ENCODE measurements around the gene C13orf46. TPM values are rescaled to one million over a fixed set of nuclear protein-coding genes. Genes with fewer than 3 reads are reported as not detected.

The C13orf46 gene
- total and polyA plus RNA-seq, 2 donors (not counting 1 experiment from before 2014, with no cell fraction given) = 0.50 to 0.56 TPM

GRCh38 chr13:113926951-113927660 is 46.8 kb downstream of the C13orf46 start:
- H3K4me3 ChIP-seq (replicated peaks in 1 of 4; ENCODE audit: control extremely low read depth in 1 of 4, insufficient read depth in 1 of 4, low read depth in 3 of 4, low read length in 4 of 4) = no peak overlapping the region
- no peaks in the 10 kb centered on the region for H3K27me3 ChIP-seq (ENCODE audit: control insufficient read depth, insufficient read depth, low read length)
- no peaks in the 10 kb centered on the region for H4K20me1 ChIP-seq (ENCODE audit: control insufficient read depth, extremely low read depth, insufficient read depth, low read length)
- H3K79me2 ChIP-seq (ENCODE audit: control insufficient read depth, insufficient read depth, low read length) = no peaks in the 10 kb centered on the region
- H3K9me3 ChIP-seq (ENCODE audit: control insufficient read depth, insufficient read depth, low read depth, low read length) = no peaks in the 10 kb centered on the region
- H3K4me1 ChIP-seq (ENCODE audit: control insufficient read depth, extremely low read depth, insufficient read depth, low read length) = peaks cover 32% of the 10 kb centered on the region
- H2AFZ ChIP-seq (ENCODE audit: low read length) = no peak overlapping the region
- H3K4me2 ChIP-seq (ENCODE audit: extremely low read depth, insufficient read depth, low read length) = peak overlapping the region; percentile 61
- no peak for TF ChIP-seq EZH2 (IDR thresholded peaks at IDR 0.05; ENCODE audit: low read length, missing control alignments)
- H3K27ac ChIP-seq (ENCODE audit: insufficient read depth, low read length) = peak overlapping the region; percentile 89
- H3K9ac ChIP-seq (ENCODE audit: insufficient read depth, low read length) = peak overlapping the region; percentile 40
- DNase-seq (ENCODE audit: low read depth in 2 of 2) = no peak
- H3K36me3 ChIP-seq (ENCODE audit: control insufficient read depth, insufficient read depth, low read length) = no peaks in the 10 kb centered on the region

GRCh38 chr13:113926301-113926761 is 47.5 kb downstream of the C13orf46 start:
- H3K4me3 ChIP-seq (replicated peaks in 1 of 4; ENCODE audit: control extremely low read depth in 1 of 4, insufficient read depth in 1 of 4, low read depth in 3 of 4, low read length in 4 of 4) = no peak overlapping the region
- peaks cover 32% of the 10 kb centered on the region for H3K4me1 ChIP-seq (ENCODE audit: control insufficient read depth, extremely low read depth, insufficient read depth, low read length)
- TF ChIP-seq EZH2 (IDR thresholded peaks at IDR 0.05; ENCODE audit: low read length, missing control alignments) (no peak), CTCF (conservative IDR thresholded peaks at IDR 0.05 in 1 of 2, IDR thresholded peaks at IDR 0.05 in 1 of 2; ENCODE audit: low read depth in 1 of 2, low read length in 2 of 2) (no peak)
- no peaks in the 10 kb centered on the region for H3K27me3 ChIP-seq (ENCODE audit: control insufficient read depth, insufficient read depth, low read length)
- DNase-seq (ENCODE audit: low read depth in 2 of 2) = peak in 1 of 2 donors; percentile 88
- H3K9ac ChIP-seq (ENCODE audit: insufficient read depth, low read length) = no peak overlapping the region
- H3K9me3 ChIP-seq (ENCODE audit: control insufficient read depth, insufficient read depth, low read depth, low read length) = no peaks in the 10 kb centered on the region
- peak overlapping the region; percentile 89 for H3K27ac ChIP-seq (ENCODE audit: insufficient read depth, low read length)
- no peaks in the 10 kb centered on the region for H3K79me2 ChIP-seq (ENCODE audit: control insufficient read depth, insufficient read depth, low read length)
- H2AFZ ChIP-seq (ENCODE audit: low read length) = no peak overlapping the region
- H3K36me3 ChIP-seq (ENCODE audit: control insufficient read depth, insufficient read depth, low read length) = no peaks in the 10 kb centered on the region
- H3K4me2 ChIP-seq (ENCODE audit: extremely low read depth, insufficient read depth, low read length) = no peak overlapping the region
- H4K20me1 ChIP-seq (ENCODE audit: control insufficient read depth, extremely low read depth, insufficient read depth, low read length) = no peaks in the 10 kb centered on the region

- DNase-seq (ENCODE audit: low read depth in 2 of 2) = no peak
- Histone ChIP-seq H3K9ac (ENCODE audit: insufficient read depth, low read length) (no peak overlapping the region), H3K9me3 (ENCODE audit: control insufficient read depth, insufficient read depth, low read depth, low read length) (no peaks in the 10 kb centered on the region), H3K36me3 (ENCODE audit: control insufficient read depth, insufficient read depth, low read length) (no peaks in the 10 kb centered on the region), H3K27me3 (ENCODE audit: control insufficient read depth, insufficient read depth, low read length) (no peaks in the 10 kb centered on the region), H4K20me1 (ENCODE audit: control insufficient read depth, extremely low read depth, insufficient read depth, low read length) (no peaks in the 10 kb centered on the region), H3K4me1 (ENCODE audit: control insufficient read depth, extremely low read depth, insufficient read depth, low read length) (peaks cover 26% of the 10 kb centered on the region), H3K4me2 (ENCODE audit: extremely low read depth, insufficient read depth, low read length) (no peak overlapping the region), H3K27ac (ENCODE audit: insufficient read depth, low read length) (no peak overlapping the region), H2AFZ (ENCODE audit: low read length) (no peak overlapping the region), H3K4me3 (replicated peaks in 1 of 4; ENCODE audit: control extremely low read depth in 1 of 4, insufficient read depth in 1 of 4, low read depth in 3 of 4, low read length in 4 of 4) (no peak overlapping the region), H3K79me2 (ENCODE audit: control insufficient read depth, insufficient read depth, low read length) (no peaks in the 10 kb centered on the region)
- no peak for TF ChIP-seq EZH2 (IDR thresholded peaks at IDR 0.05; ENCODE audit: low read length, missing control alignments)
- no peak for TF ChIP-seq CTCF (conservative IDR thresholded peaks at IDR 0.05 in 1 of 2, IDR thresholded peaks at IDR 0.05 in 1 of 2; ENCODE audit: low read depth in 1 of 2, low read length in 2 of 2)
Observed at GRCh38 chr13:113924184-113924901, 49.5 kb downstream of the C13orf46 start.

Data from fibroblast of lung (primary cell).